ENCODE data around the gene RPS21. TPM values are rescaled to one million over a fixed set of nuclear protein-coding genes. Genes with fewer than 3 reads are reported as not detected.

The RPS21 gene
- total RNA-seq, 4 donors from 2014 or later: 1,664 to 5,734 (median 2,155) TPM

DNA sequence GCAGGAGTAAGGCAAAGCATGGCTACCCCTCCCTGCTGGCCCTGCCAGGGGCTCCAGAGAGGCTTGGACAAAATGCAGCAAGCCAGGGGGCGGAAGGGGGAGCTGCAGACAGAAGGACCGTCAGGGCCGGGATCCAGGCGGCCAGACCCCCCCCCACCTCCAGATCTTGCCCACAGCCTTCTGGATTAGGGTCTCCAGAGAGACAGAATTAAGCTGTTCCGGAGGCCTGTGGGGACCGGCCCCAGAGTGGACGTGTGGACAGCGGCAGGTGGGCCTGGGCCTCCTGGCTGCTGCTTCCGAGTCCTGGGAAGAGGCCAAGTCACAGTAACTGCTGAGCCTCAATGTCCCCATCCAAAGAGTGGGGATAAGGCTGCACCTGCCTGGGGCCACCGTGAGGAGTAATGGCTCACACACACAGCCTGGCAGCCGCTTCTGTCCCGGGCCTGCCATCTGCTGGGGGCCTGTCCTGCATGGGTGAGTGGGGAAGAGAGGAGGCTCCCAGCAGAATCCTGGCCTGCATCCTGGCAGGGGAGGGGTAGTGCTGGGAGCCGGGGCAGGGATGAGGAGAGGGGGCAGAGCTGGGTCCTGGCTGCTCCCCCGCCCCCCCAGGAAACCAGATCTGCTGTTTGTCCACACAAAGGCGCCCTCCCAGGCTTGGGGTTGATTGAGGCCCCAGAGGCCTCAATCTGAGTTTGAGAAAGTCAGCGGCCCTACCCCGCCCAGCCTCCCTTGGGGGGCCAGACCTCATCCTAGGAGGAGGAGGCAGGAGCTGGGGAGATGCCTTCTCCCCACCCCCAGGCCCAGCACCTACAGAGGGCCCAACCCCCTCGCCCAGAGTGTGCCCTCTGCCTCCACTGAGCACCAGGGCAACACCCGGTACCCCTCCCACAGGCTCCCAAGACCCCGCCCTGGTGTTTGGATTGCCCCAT lies 23.6 kb upstream of the RPS21 start:
- no peak for TF ChIP-seq CTCF (IDR thresholded peaks at IDR 0.05)
- no peak for TF ChIP-seq POLR2A (IDR thresholded peaks at IDR 0.05)
- WGBS, 2 donors: 46 to 62% methylated on average over 17 to 19 of the region's 20 CpGs
- H3K4me3 ChIP-seq (ENCODE audit: low read depth, poor library complexity, severe bottlenecking): no peak overlapping the region
- intact Hi-C loops (cut with DNase I; ENCODE audit: low total_unique reads): loop anchor here (10.0 kb wide), 1 partner anchor 48 kb away; no protein-coding TSS in a partner anchor
- peak in 1 of 2 donors; percentile 84 for DNase-seq (ENCODE audit: low spot score in 2 of 2)

GRCh38 chr20:62363920-62364851 lies 22.7 kb upstream of the RPS21 start:
- no peak overlapping the region for H3K4me3 ChIP-seq (ENCODE audit: low read depth, poor library complexity, severe bottlenecking)
- intact Hi-C loops (cut with DNase I; ENCODE audit: low total_unique reads): loop anchor here (10.0 kb wide), 1 partner anchor 49 kb away; no protein-coding TSS in a partner anchor
- TF ChIP-seq CTCF (IDR thresholded peaks at IDR 0.05) (no peak), POLR2A (IDR thresholded peaks at IDR 0.05) (no peak)
- DNase-seq (ENCODE audit: low spot score in 2 of 2): peak in 1 of 2 donors; percentile 89
- 50 to 51% methylated on average over 22 of the region's 22 CpGs for WGBS, 2 donors

- 20 to 24% methylated on average over 23 to 26 of the region's 27 CpGs for WGBS, 2 donors
- no peak for TF ChIP-seq CTCF (IDR thresholded peaks at IDR 0.05)
- no peak for TF ChIP-seq POLR2A (IDR thresholded peaks at IDR 0.05)
- no peak overlapping the region for H3K4me3 ChIP-seq (ENCODE audit: low read depth, poor library complexity, severe bottlenecking)
- no peak for DNase-seq (ENCODE audit: low spot score in 2 of 2)
- intact Hi-C loops (cut with DNase I; ENCODE audit: low total_unique reads): loop anchor here (10.0 kb wide), 1 partner anchor 50 kb away; no protein-coding TSS in a partner anchor
Measured at GRCh38 chr20:62364911-62365736, 21.8 kb upstream of the RPS21 start.

GRCh38 chr20:62365814-62366369 lies 21.0 kb upstream of the RPS21 start:
- intact Hi-C loops (cut with DNase I; ENCODE audit: low total_unique reads): loop anchor here (10.0 kb wide), 1 partner anchor 51 kb away; no protein-coding TSS in a partner anchor
- DNase-seq (ENCODE audit: low spot score in 2 of 2): peak in 1 of 2 donors; percentile 92
- TF ChIP-seq CTCF (IDR thresholded peaks at IDR 0.05): no peak
- TF ChIP-seq POLR2A (IDR thresholded peaks at IDR 0.05): no peak
- 6 to 9% methylated on average over 7 to 9 of the region's 10 CpGs for WGBS, 2 donors
- peak overlapping the region; percentile 63 for H3K4me3 ChIP-seq (ENCODE audit: low read depth, poor library complexity, severe bottlenecking)

All from lower leg skin (tissue), 4 donors.